ENCODE results near the gene TMEM130.

DNA sequence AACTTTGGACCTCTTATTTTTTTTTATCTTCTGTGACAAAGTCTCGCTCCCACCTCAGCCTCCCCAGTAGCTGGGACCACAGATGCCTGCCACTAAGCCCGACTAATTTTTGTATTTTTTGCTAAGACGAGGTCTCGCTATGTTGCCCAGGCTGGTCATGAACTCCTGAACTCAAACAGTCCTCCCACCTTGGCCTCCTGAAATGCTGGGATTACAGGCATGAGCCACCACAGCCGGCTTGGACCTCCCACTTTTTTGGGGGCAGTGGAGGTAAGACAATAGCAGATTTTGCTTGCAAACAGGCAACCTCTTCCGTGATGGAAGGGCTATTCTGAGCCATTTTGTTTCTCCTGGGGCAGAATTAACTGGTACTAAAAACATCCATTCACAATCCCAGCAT is 7.3 kb upstream of the TMEM130 start:
- TF ChIP-seq, protein P1, sequence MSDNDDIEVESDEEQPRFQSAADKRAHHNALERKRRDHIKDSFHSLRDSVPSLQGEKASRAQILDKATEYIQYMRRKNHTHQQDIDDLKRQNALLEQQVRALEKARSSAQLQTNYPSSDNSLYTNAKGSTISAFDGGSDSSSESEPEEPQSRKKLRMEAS (IDR thresholded peaks at IDR 0.05): no peak
- TF ChIP-seq CHD2 (IDR thresholded peaks at IDR 0.05; ENCODE audit: low read length, partially characterized antibody): no peak
- no peak for TF ChIP-seq PHF8 (IDR thresholded peaks at IDR 0.05; ENCODE audit: borderline replicate concordance, low read depth)
- TF ChIP-seq, protein P2, sequence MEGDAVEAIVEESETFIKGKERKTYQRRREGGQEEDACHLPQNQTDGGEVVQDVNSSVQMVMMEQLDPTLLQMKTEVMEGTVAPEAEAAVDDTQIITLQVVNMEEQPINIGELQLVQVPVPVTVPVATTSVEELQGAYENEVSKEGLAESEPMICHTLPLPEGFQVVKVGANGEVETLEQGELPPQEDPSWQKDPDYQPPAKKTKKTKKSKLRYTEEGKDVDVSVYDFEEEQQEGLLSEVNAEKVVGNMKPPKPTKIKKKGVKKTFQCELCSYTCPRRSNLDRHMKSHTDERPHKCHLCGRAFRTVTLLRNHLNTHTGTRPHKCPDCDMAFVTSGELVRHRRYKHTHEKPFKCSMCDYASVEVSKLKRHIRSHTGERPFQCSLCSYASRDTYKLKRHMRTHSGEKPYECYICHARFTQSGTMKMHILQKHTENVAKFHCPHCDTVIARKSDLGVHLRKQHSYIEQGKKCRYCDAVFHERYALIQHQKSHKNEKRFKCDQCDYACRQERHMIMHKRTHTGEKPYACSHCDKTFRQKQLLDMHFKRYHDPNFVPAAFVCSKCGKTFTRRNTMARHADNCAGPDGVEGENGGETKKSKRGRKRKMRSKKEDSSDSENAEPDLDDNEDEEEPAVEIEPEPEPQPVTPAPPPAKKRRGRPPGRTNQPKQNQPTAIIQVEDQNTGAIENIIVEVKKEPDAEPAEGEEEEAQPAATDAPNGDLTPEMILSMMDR (IDR thresholded peaks at IDR 0.05): no peak
- TF ChIP-seq HOXB5 (CRISPR knock-in tag; IDR thresholded peaks at IDR 0.05): no peak
- no peak for TF ChIP-seq POLR2A (IDR thresholded peaks at IDR 0.05; ENCODE audit: low read length)
- TF ChIP-seq, protein P3, sequence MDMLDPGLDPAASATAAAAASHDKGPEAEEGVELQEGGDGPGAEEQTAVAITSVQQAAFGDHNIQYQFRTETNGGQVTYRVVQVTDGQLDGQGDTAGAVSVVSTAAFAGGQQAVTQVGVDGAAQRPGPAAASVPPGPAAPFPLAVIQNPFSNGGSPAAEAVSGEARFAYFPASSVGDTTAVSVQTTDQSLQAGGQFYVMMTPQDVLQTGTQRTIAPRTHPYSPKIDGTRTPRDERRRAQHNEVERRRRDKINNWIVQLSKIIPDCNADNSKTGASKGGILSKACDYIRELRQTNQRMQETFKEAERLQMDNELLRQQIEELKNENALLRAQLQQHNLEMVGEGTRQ (IDR thresholded peaks at IDR 0.05): no peak
- no peak for TF ChIP-seq CEBPB (IDR thresholded peaks at IDR 0.05)
- TF ChIP-seq CBX8 (IDR thresholded peaks at IDR 0.05): no peak
- TF ChIP-seq, protein P4, sequence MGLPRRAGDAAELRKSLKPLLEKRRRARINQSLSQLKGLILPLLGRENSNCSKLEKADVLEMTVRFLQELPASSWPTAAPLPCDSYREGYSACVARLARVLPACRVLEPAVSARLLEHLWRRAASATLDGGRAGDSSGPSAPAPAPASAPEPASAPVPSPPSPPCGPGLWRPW (IDR thresholded peaks at IDR 0.05): no peak

All from A549 (cell line).